ENCODE results near the gene TSPAN10.
"Not testable (repeated sequence)": the region's sequence is repeated elsewhere in the genome, so short reads cannot be mapped to it uniquely, and the experiment has no call there.

TSPAN10 gene

DNA sequence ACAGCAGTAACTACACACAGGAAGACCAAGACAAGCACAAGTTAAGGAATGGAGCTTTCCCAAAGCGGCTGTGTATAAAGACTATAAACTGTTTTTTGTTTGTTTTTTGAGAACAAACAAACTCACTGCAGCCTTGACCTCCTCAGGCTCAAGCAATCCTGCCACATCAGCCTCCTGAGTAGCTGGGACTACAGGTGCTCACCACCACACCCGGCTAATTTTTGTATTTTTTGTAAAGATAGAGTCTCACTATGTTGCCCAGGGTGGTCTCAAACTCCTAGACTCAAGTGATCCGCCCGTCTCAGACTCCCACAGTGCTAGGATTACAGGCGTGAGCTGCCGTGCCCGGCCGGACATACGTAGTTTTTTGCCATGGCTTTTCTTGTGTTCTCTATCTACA, 23.4 kb downstream of the TSPAN10 start:
- DNase-seq (ENCODE audit: low read depth, low spot score), result no peak

- DNase-seq (ENCODE audit: low read depth, low spot score), result no peak
These were observed 25.0 kb downstream of the TSPAN10 start for GRCh38 chr17:81662002-81662401.

DNA sequence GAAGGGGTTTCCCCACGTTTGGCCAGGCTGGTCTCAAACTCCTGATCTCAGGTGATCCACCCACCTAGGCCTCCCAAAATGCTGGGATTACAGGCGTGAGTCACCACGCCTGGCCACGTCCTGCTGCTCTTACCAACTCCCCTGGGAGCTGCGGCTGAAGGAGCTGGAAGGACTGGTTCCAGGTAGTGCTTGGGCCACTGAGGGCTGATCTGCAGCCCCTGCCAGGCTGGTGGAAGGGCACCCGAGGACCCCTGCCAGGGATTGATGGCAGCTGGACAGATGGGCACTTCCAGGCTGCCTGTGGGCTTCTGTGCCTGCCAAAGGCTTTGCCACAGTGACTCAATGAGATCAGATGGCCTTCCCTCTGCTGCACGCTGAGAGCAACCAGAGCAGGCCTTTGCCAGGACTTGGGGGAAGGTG, 27.1 kb downstream of the TSPAN10 start:
- DNase-seq (ENCODE audit: low read depth, low spot score), result no peak

DNA sequence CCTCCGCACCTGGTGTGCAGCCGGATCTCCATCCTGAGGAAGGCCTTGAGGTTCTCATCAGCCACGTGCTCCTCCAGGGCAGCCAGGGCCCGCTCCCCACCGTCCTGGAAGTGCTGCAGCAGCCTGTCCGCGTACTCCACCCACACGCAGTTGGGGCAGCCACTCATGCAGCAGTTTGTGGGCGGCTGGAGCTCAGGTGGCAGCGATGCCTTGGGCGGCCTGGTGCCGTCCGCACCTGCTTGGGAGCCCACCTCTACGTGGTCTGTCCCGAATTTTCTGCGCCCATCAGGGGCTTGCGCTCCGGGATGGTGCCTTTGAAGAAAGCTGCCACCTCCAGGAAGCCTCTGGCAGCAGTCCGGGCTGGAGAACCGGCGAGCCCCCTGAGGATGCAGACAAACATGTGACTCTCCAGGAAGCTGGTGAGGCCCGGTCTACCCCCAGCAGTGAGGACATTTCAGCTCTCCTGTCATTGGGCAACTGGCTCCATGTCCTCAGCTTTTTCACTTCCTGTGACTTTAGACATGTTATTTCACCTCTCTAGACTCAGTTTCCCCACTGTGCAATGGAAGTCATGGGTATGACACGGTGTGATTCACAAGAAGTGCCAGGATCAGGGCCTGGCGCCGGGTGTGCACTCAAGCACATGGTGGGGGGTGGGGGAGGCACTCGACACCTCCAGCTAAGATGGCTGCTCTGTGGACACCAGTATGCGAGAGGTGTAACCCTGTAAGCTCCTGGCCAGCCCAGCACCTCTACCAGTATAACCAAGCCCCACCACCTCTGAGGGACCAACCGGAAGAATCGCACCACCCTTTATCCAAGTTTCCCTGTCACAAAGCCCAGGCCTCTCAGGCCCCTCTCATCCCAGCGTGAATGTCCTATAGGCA, 28.5 kb downstream of the TSPAN10 start:
- DNase-seq (ENCODE audit: low read depth, low spot score), result no peak

DNA sequence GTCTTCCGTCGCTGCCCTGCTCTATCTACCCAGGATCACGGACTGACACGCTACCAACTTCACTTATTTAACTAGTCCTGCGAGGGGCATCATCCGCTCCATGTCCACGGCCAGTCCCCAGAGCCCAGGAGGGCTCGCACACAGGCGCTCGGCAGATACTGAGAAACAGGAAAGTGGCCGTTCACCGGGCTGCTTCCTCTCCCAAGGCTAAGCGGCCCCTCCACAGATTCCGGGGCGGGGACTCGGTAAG, 29.0 kb downstream of the TSPAN10 start:
- no peak for DNase-seq (ENCODE audit: low read depth, low spot score)

DNA sequence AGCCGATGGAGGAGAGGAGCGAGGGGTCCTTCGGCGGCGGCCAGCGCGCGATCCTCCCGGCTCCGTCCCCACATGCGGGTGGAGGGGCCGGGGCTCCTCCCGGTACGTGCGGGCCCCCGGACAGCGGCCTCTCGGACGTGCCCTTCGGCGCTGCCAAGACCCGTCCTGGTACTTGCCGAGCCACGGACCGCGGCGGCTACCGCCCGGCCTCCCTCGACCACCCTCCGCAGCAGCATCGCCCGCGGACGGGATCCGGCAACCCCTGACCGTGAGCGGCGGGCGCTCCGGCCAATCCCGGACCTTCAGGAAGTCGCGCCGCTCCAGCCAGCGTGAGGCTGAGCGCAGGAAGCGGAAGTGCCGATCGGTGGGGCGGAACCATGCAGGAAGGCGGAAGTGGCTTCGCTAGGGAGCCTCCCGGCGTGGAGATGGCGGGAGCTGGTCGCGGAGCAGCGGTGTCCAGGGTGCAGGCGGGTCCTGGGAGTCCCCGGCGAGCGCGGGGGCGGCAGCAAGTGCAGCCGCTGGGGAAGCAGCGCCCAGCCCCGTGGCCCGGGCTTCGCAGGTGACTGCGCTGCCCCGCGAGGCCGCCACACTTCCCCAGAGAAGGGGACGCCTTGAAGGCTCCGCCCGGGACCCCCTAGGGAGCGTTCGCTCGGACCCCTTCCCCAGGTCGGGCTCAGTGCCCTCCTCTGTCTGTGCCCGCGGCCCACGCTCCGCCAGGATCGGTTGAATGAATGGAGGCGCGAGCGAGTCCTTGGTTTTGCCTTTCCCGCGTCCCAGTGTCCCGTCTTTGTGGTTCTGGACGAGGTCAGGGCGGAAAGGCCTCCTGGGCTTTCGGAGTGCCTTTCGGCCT, 29.6 kb downstream of the TSPAN10 start, which contains the start of the genes CCDC137 and OXLD1:
CCDC137 (plus strand) TSS at position 396 of the 850 bp plus-strand sequence; CDS start at position 426, 30 bp downstream.
OXLD1 (minus strand) TSS at position 264 of the 850 bp plus-strand sequence; CDS start at position 236, 28 bp downstream.
- DNase-seq (ENCODE audit: low read depth, low spot score), result peak; percentile 83

DNA sequence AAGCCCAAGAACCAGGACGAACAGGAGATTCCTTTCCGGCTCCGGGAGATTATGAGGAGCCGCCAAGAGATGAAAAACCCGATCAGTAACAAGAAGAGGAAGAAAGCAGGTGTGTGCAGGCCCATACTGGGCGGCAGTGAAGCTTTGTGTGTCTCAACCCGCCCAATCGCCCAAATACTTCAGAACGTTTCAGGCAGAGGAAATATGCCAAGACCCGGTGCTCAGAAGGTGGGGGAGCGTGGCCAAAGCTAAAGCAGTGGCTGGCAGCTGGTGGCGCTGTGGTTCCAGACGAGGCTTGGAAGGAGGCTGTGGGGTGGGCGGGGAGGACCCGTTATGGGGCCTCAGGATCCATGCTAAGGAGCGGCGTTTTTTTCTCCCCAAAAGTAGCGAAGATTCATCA, 30.8 kb downstream of the TSPAN10 start:
- DNase-seq (ENCODE audit: low read depth, low spot score), result no peak

DNA sequence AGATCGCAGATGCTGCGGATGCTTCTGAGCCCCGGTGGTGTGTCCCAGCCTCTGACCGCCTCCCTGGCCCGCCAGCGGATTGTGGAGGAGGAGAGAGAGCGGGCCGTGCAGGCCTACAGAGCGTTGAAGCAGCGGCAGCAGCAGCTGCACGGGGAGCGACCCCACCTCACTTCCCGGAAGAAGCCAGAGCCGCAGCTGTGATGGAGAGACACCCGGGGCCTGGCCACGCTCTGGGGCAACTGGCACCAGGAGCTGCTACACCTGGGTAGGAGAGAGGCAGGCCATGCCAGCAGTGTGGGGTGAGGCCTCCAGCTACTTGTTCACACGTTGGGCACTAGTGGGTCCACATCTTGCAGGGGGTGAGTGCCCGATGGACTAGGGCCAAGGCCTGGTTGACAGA, 35.5 kb downstream of the TSPAN10 start:
- DNase-seq (ENCODE audit: low read depth, low spot score), result no peak

GRCh38 chr17:81672954-81673353, 36.0 kb downstream of the TSPAN10 start:
- DNase-seq (ENCODE audit: low read depth, low spot score), result no peak

DNA sequence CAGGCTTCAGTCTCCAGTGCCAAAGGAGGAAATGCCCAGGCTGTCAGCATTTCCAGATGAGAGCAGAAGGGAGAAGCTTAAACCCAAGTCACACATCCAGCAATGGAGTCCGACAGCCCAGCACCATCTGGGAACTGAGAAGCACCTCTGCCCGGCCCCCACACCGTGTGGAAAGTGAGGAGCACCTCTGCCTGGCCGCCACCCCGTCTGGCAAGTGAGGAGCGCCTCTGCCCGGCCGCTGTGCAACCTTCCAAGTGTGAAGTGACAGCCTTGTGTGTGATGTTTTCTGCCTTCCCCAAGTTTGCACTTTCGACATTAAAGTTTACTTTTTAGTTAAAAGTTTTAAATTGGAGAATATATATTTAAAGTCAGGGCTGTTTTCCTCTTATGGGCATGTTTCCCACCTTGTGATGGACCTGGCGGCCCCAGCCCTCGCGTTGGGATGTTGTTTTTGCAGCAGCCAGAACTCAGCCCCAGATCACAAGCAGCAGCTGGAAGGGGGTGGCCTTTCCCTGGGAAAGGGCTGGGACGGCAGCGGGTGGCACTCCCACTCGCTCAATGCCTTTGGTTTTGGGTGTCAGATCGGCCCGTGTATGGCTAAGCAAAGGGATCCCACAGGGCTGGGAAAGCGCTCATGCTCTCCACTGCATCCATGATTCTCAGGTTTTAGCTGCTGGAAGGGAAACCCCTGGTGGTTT, 36.7 kb downstream of the TSPAN10 start:
- DNase-seq (ENCODE audit: low read depth, low spot score), result no peak

- not testable (repeated sequence) for DNase-seq (ENCODE audit: low read depth, low spot score)
These were observed 38.7 kb downstream of the TSPAN10 start for GRCh38 chr17:81675515-81676221.

DNA sequence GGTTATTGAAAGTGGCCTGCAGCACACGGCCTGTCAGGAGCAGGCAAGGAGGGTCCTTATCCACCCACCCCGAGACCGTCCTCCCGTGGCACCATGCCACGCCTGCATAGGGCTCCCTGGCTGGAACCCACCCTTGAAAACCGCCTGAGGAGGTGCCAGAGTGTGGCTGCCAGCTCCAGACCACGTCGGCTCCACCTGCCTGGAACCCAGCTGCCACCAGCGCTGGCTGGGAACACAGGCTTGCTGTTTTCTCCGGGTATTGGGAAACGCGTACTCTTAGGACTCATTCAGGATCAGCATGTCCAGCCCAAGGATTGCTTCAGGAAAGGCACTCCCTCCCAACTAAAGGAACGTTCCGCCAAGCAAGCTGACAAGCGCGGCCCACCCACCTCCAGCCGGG, 39.9 kb downstream of the TSPAN10 start:
- no peak for DNase-seq (ENCODE audit: low read depth, low spot score)

- no peak for DNase-seq (ENCODE audit: low read depth, low spot score)
These were observed 43.2 kb downstream of the TSPAN10 start for GRCh38 chr17:81680150-81680549.

DNA sequence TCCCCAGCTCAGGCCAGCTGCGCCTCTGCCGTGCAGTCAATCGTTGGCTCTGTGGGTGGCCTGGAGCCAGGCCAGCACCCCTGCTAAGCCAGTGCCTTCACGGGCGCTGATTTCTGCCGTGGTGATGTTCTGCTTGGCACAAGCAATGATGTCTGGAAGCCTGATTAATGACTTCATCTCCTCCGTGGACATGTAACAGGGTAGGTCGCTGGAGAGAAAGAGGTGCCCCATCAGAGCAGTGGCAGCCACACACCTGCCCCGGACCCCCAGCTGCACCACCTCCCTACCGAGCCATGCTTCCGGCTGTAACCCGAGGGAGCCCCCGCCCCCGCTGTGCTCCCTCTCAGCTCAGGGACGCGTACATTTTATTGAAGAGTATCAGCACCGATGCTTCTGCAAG, 44.7 kb downstream of the TSPAN10 start:
- no peak for DNase-seq (ENCODE audit: low read depth, low spot score)

DNA sequence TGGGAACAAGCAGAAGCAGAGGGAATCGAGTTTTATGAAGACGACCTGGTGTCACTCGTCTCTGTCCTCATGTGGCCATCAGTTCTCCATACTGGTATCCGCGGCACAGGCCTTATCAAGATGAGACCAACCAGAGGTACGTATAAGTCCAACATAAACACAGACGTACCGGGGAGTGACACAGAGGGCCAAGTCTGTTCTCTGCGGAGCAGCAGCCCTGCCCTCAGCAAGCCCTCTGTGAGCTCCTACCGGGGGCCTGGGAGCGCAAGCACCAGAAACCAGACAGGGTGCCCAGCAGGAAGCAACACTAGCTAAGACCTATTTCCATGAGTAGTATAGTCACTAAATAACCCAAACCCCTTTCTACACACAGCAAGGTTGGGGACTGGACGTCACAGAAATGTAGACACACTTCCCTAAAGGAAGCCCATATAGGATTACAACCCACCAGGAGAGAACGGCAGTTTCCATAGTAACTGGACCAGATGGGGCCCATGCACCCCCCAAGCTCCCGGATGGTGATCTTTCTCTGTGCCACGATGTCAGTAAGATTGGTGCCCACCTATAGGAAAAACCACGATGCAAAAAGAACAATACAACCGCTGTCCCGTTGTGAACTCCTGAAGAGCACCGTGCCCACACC, 45.7 kb downstream of the TSPAN10 start:
- no peak for DNase-seq (ENCODE audit: low read depth, low spot score)

- no peak for DNase-seq (ENCODE audit: low read depth, low spot score)
These were observed 46.2 kb downstream of the TSPAN10 start for GRCh38 chr17:81683208-81683583.

GRCh38 chr17:81683584-81684441, 46.8 kb downstream of the TSPAN10 start, which contains the start of the genes ARL16 and HGS:
ARL16 (minus strand) TSS chr17:81683797; CDS start chr17:81683753, 44 bp downstream.
HGS (plus strand) TSS chr17:81684011; CDS start chr17:81684067, 56 bp downstream.
- peak; percentile 85 for DNase-seq (ENCODE audit: low read depth, low spot score)

DNA sequence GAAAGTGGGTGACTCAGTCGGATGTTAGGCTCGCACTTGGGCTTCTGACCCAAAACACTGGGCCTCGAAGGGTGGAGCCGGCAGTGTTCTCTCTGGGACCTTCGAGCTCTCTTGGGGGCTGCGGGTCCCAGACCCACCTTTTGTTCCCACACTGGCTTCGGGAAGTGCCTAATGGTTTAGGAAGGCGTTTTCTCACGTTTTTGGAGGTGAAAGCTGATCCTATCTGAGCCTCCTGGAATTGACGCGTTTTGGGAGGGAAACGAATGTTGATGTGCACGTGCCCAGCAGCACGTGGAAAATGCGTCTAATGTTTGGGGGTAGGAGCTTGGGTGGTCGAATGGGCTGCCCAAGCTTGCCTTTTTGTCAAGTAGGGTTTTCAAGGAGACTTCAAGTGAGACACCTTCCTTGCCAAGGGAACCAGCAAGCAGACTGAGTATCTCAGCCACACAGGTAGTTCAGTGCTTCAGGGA, 47.5 kb downstream of the TSPAN10 start:
- DNase-seq (ENCODE audit: low read depth, low spot score), result no peak

DNA sequence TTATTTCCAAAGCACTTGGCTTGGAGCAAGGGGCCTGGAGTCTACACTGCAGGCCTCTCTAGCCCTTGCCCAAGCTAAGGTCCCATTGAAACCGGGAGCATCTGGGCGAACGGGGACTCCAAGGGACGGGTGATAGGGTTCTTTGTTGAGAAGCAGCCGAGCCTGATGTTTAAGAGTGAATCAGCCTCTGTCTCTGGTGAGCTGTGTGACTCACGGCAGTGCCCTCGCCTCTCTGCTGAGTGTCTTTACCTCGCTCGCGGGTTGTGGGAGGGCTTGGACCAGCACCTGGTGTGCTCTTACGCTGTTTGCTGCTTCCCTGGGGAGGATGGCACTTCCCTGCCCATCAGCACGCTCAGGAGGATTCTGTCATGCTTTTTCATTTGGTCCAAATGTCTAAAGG, 48.1 kb downstream of the TSPAN10 start:
- no peak for DNase-seq (ENCODE audit: low read depth, low spot score)

DNA sequence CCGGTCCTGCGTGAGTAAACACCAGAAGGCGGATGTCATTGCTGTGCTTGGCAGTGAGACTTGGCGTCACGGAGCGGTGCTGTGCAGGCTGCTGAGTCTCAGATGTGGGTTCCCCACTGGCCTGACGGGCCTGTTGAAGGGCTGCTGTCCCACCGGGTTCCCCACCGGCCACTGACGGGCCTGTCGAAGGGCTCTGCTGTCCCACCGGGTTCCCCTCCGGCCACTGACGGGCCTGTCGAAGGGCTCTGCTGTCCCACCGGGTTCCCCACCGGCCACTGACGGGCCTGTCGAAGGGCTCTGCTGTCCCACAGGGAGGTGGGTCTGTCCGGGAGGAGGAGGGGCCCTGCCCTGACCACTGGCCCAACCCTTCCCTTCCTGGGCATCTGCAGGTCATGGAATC, 49.6 kb downstream of the TSPAN10 start:
- no peak for DNase-seq (ENCODE audit: low read depth, low spot score)
